ENCODE measurements around the gene SLC2A10. TPM values are rescaled to one million over a fixed set of nuclear protein-coding genes. Genes with fewer than 3 reads are reported as not detected.

SLC2A10 gene
- total RNA-seq, 1 experiment from 2014 or later: not detected

DNA sequence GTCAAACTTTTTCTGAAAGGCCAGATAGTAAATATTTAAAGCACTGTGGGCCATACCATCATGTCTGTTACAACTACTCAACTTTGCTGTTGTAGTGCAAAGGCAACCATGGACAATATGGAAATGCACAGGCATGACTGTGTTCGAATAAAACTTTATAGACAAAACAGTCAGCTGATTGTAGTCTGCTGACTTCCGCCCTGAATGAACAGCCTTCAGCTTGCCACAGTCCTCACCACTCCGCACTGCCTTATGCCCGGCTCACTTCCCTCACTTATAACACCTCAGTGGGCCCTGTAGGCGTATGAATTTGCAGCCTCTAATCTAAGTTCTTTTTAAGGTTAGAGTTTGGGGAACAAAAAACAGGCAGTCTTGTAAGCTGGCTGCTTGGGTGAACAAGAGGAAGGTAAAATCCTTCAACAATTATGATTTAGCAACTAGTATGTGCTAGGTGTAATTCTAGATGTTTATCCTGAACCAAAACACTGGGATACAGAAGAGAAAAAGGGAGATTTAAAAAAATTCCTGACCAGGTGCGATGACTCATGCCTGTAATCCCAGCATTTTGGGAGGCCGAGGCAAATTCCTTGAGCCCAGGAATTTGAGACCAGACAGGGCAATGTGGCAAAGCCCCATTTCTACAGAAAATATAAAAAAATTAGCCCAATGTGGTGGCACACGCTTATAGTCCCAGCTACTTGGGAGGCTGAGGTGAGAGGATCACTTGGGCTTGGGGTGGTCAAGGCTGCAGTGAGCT, 6.8 kb upstream of the SLC2A10 start:
- Histone ChIP-seq H3K36me3 (ENCODE audit: insufficient read depth, low read length, poor library complexity, severe bottlenecking) (no peaks in the 10 kb centered on the region), H3K4me3 (ENCODE audit: low read depth, low read length, poor library complexity, severe bottlenecking) (no peak overlapping the region), H3K27me3 (replicated peaks; ENCODE audit: insufficient read depth, low read depth, low read length, poor library complexity) (peaks cover 16% of the 10 kb centered on the region), H3K4me1 (ENCODE audit: insufficient read depth, low read length, poor library complexity, severe bottlenecking) (no peaks in the 10 kb centered on the region), H3K9me3 (ENCODE audit: low read depth, low read length, poor library complexity, severe bottlenecking) (no peaks in the 10 kb centered on the region), H3K27ac (ENCODE audit: low read depth, low read length, poor library complexity, severe bottlenecking) (no peak overlapping the region)
- BruUV-seq (replicated peaks): no TSS peak
- ChIA-PET POLR2A (ENCODE audit: low non-redundant PET) (interaction anchor here (0.7 kb wide), 1 partner anchor 907 kb away, joined by 4 read pairs; no protein-coding TSS in a partner anchor), CTCF (no interaction called here)
- DNase-seq (ENCODE audit: low spot score): no peak
- TF ChIP-seq EZH2 (IDR thresholded peaks at IDR 0.05; ENCODE audit: borderline replicate concordance, low read depth, low read length, poor library complexity, severe bottlenecking): no peak
- intact Hi-C loops (cut with micrococcal nuclease; ENCODE audit: unreplicated experiment): no loop called here

DNA sequence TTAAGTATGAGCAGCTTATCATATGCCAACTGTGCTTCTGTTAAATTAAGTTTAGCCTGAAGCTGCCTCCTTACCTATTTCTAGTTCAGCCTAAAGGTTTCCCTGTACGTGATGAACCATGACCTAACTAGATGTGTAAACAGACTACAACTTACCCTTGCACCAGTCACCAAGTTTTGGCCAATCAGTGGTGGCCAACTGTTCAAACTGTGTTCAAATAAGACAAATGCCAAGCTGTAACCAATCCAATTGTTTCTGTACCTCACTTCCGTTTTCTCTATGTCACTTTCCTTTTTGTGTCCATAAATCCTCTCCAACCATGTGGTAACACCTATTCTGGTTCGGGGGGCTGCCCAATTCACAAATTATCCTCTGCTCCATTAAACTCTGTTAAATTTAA, 6.0 kb upstream of the SLC2A10 start:
- Histone ChIP-seq H3K36me3 (ENCODE audit: insufficient read depth, low read length, poor library complexity, severe bottlenecking) (no peaks in the 10 kb centered on the region), H3K4me1 (ENCODE audit: insufficient read depth, low read length, poor library complexity, severe bottlenecking) (no peaks in the 10 kb centered on the region), H3K9me3 (ENCODE audit: low read depth, low read length, poor library complexity, severe bottlenecking) (no peaks in the 10 kb centered on the region), H3K27me3 (replicated peaks; ENCODE audit: insufficient read depth, low read depth, low read length, poor library complexity) (peaks cover 19% of the 10 kb centered on the region), H3K4me3 (ENCODE audit: low read depth, low read length, poor library complexity, severe bottlenecking) (no peak overlapping the region), H3K27ac (ENCODE audit: low read depth, low read length, poor library complexity, severe bottlenecking) (no peak overlapping the region)
- no TSS peak for BruUV-seq (replicated peaks)
- intact Hi-C loops (cut with micrococcal nuclease; ENCODE audit: unreplicated experiment): no loop called here
- ChIA-PET POLR2A (ENCODE audit: low non-redundant PET) (no interaction called here), CTCF (interaction anchor here (0.6 kb wide), 1 partner anchor 37 kb away, joined by 3 read pairs; no protein-coding TSS in a partner anchor)
- TF ChIP-seq, protein P1, sequence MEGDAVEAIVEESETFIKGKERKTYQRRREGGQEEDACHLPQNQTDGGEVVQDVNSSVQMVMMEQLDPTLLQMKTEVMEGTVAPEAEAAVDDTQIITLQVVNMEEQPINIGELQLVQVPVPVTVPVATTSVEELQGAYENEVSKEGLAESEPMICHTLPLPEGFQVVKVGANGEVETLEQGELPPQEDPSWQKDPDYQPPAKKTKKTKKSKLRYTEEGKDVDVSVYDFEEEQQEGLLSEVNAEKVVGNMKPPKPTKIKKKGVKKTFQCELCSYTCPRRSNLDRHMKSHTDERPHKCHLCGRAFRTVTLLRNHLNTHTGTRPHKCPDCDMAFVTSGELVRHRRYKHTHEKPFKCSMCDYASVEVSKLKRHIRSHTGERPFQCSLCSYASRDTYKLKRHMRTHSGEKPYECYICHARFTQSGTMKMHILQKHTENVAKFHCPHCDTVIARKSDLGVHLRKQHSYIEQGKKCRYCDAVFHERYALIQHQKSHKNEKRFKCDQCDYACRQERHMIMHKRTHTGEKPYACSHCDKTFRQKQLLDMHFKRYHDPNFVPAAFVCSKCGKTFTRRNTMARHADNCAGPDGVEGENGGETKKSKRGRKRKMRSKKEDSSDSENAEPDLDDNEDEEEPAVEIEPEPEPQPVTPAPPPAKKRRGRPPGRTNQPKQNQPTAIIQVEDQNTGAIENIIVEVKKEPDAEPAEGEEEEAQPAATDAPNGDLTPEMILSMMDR (conservative IDR thresholded peaks at IDR 0.05; ENCODE audit: low read depth, low read length): no peak
- no peak for TF ChIP-seq EZH2 (IDR thresholded peaks at IDR 0.05; ENCODE audit: borderline replicate concordance, low read depth, low read length, poor library complexity, severe bottlenecking)
- no peak for DNase-seq (ENCODE audit: low spot score)

DNA sequence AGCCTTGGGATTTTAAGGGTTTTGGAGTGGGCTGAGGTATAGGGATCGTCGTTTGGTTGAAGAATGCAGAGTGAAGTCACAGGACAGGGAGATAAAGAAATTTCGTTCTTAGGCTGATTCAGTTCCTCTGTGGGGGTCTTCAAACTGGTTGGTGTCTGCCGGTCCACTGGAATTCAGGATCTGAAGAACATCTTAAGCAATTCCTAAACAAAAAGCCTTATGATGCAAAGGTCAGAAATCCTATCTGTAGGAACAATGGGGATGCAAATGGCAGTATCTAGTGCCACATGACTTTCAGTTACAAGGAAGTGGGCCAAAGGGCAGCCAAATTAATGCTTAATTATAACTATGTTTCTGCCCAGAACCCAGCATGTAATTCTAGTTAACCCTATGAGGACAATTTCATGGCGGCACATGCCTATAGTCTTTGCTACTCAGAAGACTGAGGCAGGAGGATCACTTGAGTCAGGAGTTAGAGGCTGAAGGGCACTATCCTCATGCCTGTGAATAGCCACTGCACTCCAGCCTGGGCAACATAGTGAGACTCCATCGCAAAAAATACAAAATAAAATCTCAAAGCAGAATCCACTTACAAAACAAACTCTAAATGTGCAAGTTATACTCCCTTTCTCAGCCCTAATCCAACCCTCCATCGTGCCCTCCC, 4.6 kb upstream of the SLC2A10 start:
- no peak for DNase-seq (ENCODE audit: low spot score)

More for the DNA sequence above, 4.6 kb upstream of the SLC2A10 start:
- BruUV-seq (replicated peaks): no TSS peak
- Histone ChIP-seq H3K4me1 (ENCODE audit: insufficient read depth, low read length, poor library complexity, severe bottlenecking) (no peaks in the 10 kb centered on the region), H3K36me3 (ENCODE audit: insufficient read depth, low read length, poor library complexity, severe bottlenecking) (no peaks in the 10 kb centered on the region), H3K9me3 (ENCODE audit: low read depth, low read length, poor library complexity, severe bottlenecking) (no peaks in the 10 kb centered on the region), H3K4me3 (ENCODE audit: low read depth, low read length, poor library complexity, severe bottlenecking) (no peak overlapping the region), H3K27ac (ENCODE audit: low read depth, low read length, poor library complexity, severe bottlenecking) (no peak overlapping the region), H3K27me3 (replicated peaks; ENCODE audit: insufficient read depth, low read depth, low read length, poor library complexity) (peaks cover 33% of the 10 kb centered on the region)
- CTCF ChIA-PET: no interaction called here
- intact Hi-C loops (cut with micrococcal nuclease; ENCODE audit: unreplicated experiment): no loop called here
- POLR2A ChIA-PET (ENCODE audit: low non-redundant PET): no interaction called here
- TF ChIP-seq, protein P1 (conservative IDR thresholded peaks at IDR 0.05; ENCODE audit: low read depth, low read length): no peak
- TF ChIP-seq EZH2 (IDR thresholded peaks at IDR 0.05; ENCODE audit: borderline replicate concordance, low read depth, low read length, poor library complexity, severe bottlenecking): no peak
